ENCODE data around the gene FNDC10. TPM values are rescaled to one million over a fixed set of nuclear protein-coding genes. Genes with fewer than 3 reads are reported as not detected.

The FNDC10 gene
- total and polyA plus RNA-seq, 9 of the 15 experiments (the other 6 are each of a cell fraction or from before 2014, with no cell fraction given): 0.08 to 6.3 (median 1.6) TPM

DNA sequence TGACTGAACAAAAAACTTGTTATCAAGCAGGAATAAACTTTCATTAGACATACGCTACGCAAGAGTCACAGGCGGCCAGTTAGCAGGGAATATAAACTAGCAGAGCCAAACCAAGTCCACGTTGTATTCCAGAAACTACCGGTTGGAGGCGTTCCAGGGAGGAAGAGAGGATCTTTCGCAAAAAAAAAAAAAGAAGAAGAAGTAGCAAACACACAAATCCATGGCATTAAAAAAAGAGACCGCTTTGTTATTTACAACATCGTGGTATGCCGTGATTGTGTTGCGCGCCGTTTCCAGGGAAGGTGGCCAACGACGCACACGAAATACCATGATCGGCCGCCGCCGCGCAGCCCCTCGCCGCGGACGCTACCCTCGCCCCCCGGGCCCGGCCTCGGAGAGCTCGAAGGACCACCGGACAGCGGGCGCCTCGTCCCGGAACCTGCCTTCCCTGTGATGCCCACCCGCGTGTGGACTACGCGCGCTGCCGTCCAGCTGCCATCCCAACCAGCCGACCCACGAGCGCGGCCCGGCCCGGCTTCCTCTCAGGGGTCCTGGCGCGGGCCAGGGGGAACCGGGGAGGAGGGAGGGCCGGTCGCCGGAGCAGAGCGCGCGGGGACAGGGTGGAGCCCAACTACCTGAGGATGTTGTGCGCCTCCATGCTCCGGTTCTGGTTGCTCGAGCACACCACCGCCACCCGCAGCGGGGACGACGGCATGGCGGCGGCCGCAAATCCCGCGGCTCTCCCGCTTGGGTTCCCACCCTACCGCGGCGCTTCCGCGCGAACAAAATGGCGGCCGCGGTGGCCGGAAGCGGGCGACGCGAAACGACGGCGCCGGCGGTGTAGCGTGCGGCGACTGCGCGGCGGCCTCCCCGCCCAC lies 25.9 kb downstream of the FNDC10 start (continued):
- TF ChIP-seq REST (IDR thresholded peaks at IDR 0.05; ENCODE audit: borderline replicate concordance) (peak; percentile 39), REST (CRISPR knock-in tag; IDR thresholded peaks at IDR 0.05; ENCODE audit: low read depth) (peak; percentile 44; the same call in 1 of the 2 replicates), PKNOX1 (IDR thresholded peaks at IDR 0.05) (no peak), RBM34 (IDR thresholded peaks at IDR 0.05; ENCODE audit: borderline replicate concordance, insufficient read depth, low read length) (0 out of 2 replicates have a peak, but pooled peaks have one; percentile 85), ZNF639 (CRISPR knock-in tag; conservative IDR thresholded peaks at IDR 0.05 in 1 of 2, IDR thresholded peaks at IDR 0.05 in 1 of 2) (peak in 1 of 2 experiments; percentile 91; a peak in 1 of 4 replicates), ZFX (CRISPR knock-in tag; IDR thresholded peaks at IDR 0.05) (no peak; the same call in 1 of the 2 replicates), FUS (optimal IDR thresholded peaks at IDR 0.05; ENCODE audit: low read depth, low read length) (peak; percentile 32), RBM14 (IDR thresholded peaks at IDR 0.05; ENCODE audit: borderline replicate concordance, insufficient read depth, low read depth, low read length) (peak; percentile 80; the same call in 1 of the 2 replicates), CSDE1 (IDR thresholded peaks at IDR 0.05) (no peak), RBM17 (IDR thresholded peaks at IDR 0.05; ENCODE audit: borderline replicate concordance, low read depth, low read length) (no peak), HNRNPLL (IDR thresholded peaks at IDR 0.05; ENCODE audit: low read depth, low read length, poor library complexity, severe bottlenecking) (peak; percentile 47)
- TF ChIP-seq, protein P1, sequence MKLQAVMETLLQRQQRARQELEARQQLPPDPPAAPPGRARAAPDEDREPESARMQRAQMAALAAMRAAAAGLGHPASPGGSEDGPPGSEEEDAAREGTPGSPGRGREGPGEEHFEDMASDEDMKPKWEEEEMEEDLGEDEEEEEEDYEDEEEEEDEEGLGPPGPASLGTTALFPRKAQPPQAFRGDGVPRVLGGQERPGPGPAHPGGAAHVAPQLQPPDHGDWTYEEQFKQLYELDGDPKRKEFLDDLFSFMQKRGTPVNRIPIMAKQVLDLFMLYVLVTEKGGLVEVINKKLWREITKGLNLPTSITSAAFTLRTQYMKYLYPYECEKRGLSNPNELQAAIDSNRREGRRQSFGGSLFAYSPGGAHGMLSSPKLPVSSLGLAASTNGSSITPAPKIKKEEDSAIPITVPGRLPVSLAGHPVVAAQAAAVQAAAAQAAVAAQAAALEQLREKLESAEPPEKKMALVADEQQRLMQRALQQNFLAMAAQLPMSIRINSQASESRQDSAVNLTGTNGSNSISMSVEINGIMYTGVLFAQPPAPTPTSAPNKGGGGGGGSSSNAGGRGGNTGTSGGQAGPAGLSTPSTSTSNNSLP (IDR thresholded peaks at IDR 0.05; ENCODE audit: borderline replicate concordance, low read depth, low read length): no peak

Measured in K562 (cell line).